Right atrium auricular region (tissue), 2 donors: ENCODE data around the gene CDK14. TPM values are rescaled to one million over a fixed set of nuclear protein-coding genes. Genes with fewer than 3 reads are reported as not detected.
"Not testable (repeated sequence)": the region's sequence is repeated elsewhere in the genome, so short reads cannot be mapped to it uniquely, and the experiment has no call there.

ENCODE experiments used
- DNase-seq: peaks from one replicate; pipeline ENCODE4 v3.0.0-alpha.2; 2019; ENCODE audit warnings: low spot score
- H3K27ac ChIP-seq, 2 donors: fragments of 200-600 bp; sonication (generic); 1 replicate in 1 of 2; 2 replicates in 1 of 2; pipeline ENCODE4 v1.5.1; 2016 to 2019
- H3K27me3 ChIP-seq, 2 donors: fragments of 200-600 bp; sonication (generic); one replicate each; pipeline versions ENCODE4 v1.5.1 to v1.6.0; 2017 to 2019
- H3K36me3 ChIP-seq: fragments of 200-600 bp; sonication (generic); one replicate; pipeline ENCODE4 v1.5.1; 2016
- H3K4me1 ChIP-seq, 2 donors: fragments of 200-600 bp; sonication (generic); one replicate each; pipeline versions ENCODE4 v1.5.1 to v1.6.0; 2017 to 2019
- H3K4me3 ChIP-seq, 2 donors: fragments of 200-600 bp; sonication (generic); 1 replicate in 1 of 2; 2 replicates in 1 of 2; pipeline ENCODE4 v1.5.1; 2017 to 2019; ENCODE audit warnings: mild to moderate bottlenecking in 1 of 2, moderate library complexity in 1 of 2
- H3K9me3 ChIP-seq, 2 donors: fragments of 200-600 bp; sonication (generic); one replicate each; pipeline ENCODE4 v1.5.1; 2019
- total RNA-seq, 2 donors: library from RNA; depleted of rRNA; stranded (reverse); fragments of >200 nt; gene quantifications; one replicate each; pipeline ENCODE4 v1.1.0, GENCODE V29; 2016
- TF ChIP-seq, protein P1 (sequence below), 2 donors: fragments of 200-600 bp; sonication (generic); IDR thresholded peaks; one replicate each; pipeline ENCODE4 v1.5.1; 2019; ENCODE audit warnings: antibody characterized with exemption in 2 of 2

The CDK14 gene
- total RNA-seq, 2 donors from 2014 or later: 21.5 to 37.9 TPM

DNA sequence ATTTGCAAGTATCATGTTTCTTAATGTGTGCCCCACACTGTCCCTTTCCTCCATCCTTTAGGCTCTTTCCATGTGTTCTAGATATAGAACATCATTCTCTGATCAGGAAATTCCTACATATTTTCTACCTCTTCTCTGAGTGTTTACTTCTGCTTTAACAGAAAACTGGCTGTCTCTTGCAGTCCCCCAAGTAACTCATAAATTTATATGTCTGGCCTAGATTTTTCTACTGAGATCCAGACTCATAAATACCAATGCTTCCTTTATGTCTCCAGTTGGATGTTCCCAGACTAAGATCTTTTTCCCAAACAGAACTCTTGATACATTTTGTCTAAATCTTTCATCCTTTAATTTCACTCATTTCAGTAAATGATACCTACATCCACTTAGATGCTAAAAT lies 181.8 kb downstream of the CDK14 start:
- peaks cover 0 to 11% of the 10 kb centered on the region in 2 donors for H3K4me1 ChIP-seq
- H3K27ac ChIP-seq: no peak overlapping the region
- H3K27me3 ChIP-seq: no peaks in the 10 kb centered on the region
- H3K9me3 ChIP-seq: no peaks in the 10 kb centered on the region
- H3K36me3 ChIP-seq: no peaks in the 10 kb centered on the region
- no peak overlapping the region for H3K4me3 ChIP-seq
- DNase-seq: no peak
- TF ChIP-seq, protein P1, sequence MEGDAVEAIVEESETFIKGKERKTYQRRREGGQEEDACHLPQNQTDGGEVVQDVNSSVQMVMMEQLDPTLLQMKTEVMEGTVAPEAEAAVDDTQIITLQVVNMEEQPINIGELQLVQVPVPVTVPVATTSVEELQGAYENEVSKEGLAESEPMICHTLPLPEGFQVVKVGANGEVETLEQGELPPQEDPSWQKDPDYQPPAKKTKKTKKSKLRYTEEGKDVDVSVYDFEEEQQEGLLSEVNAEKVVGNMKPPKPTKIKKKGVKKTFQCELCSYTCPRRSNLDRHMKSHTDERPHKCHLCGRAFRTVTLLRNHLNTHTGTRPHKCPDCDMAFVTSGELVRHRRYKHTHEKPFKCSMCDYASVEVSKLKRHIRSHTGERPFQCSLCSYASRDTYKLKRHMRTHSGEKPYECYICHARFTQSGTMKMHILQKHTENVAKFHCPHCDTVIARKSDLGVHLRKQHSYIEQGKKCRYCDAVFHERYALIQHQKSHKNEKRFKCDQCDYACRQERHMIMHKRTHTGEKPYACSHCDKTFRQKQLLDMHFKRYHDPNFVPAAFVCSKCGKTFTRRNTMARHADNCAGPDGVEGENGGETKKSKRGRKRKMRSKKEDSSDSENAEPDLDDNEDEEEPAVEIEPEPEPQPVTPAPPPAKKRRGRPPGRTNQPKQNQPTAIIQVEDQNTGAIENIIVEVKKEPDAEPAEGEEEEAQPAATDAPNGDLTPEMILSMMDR (IDR thresholded peaks at IDR 0.05): no peak

DNA sequence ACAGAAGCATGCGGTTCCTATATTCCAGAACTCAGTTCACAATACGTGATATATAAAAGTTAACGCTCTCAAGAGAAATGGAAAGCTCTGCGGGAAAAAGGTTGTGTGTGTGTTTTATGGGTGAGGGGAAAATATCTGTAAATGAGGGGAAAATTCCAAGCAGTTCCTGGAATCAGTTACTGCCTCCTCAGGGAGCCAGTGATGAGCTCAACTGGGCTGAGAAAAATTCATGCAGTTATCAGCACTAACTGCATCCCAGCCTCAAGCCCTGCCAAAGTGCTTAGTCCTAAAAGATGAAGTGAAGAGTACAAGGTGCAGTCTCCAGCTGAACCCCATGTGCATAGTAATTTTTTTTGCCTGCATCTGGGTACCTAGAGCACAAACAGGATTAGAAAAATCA lies 191.9 kb downstream of the CDK14 start:
- Histone ChIP-seq H3K27me3 (no peaks in the 10 kb centered on the region), H3K4me1 (no peaks in the 10 kb centered on the region), H3K36me3 (no peaks in the 10 kb centered on the region), H3K4me3 (no peak overlapping the region), H3K9me3 (no peaks in the 10 kb centered on the region), H3K27ac (no peak overlapping the region)
- TF ChIP-seq, protein P1 (IDR thresholded peaks at IDR 0.05): no peak
- DNase-seq: no peak

DNA sequence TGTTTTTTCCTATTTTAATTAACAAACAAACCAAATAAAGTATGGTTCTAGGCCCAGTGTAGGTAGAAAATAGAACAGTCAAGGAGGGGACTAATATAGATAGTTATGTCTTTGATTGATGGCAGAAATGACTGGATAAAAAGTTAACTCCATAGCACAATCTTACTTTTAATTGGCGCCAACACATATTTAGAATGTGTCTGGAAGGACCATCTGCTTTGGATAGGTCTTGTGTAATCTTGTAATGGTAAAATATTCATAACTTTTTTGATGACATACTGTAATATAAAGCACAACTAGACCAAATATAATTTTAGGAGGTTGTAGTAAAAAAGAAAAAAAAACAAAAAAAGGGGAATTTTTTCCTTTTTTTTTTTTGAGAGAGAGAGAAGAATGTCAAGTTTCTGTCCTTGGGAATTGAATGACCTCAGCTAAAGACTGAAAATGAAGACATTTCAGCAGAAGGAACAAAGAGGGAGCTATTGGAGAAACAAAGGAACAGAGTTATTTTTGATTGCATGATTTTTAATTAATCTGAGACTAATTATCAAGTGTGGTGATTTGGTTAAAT lies 193.7 kb downstream of the CDK14 start:
- Histone ChIP-seq H3K36me3 (no peaks in the 10 kb centered on the region), H3K27ac (no peak overlapping the region), H3K27me3 (no peaks in the 10 kb centered on the region), H3K4me3 (no peak overlapping the region), H3K9me3 (peaks cover 0 to 11% of the 10 kb centered on the region in 2 donors), H3K4me1 (no peaks in the 10 kb centered on the region)
- TF ChIP-seq, protein P1 (IDR thresholded peaks at IDR 0.05): no peak
- no peak for DNase-seq

DNA sequence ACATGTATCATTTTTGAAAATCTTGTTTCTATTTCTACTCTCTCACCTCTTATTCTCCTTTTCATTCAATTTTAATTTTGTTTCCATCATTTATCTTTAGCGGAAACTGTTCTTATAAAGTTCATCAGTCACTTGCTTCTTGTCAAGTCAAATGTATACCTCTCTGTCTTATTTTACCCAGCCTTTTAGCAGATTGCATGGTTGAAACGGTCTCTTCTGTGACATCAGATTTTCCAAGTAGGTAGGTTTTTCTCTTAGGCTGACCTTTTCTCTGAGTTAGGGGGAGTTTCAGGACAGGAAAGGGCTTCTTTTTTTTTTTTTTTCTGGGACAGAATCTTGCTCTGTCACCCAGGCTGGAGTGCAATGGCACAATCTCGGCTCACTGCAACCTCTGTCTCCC lies 195.5 kb downstream of the CDK14 start:
- Histone ChIP-seq H3K36me3 (no peaks in the 10 kb centered on the region), H3K4me1 (no peaks in the 10 kb centered on the region), H3K4me3 (no peak overlapping the region), H3K27ac (no peak overlapping the region), H3K27me3 (no peaks in the 10 kb centered on the region), H3K9me3 (peaks cover 0 to 11% of the 10 kb centered on the region in 2 donors)
- no peak for DNase-seq
- TF ChIP-seq, protein P1 (IDR thresholded peaks at IDR 0.05): no peak

DNA sequence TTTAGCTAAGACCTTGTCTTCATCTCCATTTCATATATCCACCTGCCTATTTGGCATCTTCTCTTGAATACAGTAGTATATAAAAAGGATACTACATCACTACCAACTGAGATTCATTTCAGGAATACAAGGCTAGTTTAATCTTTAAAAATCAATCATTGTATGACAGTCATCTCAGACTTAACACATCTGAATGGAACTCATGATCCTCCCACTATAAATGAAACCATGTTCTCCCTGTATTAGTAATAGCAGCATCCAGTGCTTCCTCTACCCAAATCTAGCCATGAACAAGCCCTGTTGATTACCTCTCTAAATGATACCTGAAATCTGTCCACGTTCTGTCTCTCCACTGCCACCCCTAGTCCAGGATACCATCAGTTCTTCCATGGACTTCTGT lies 196.2 kb downstream of the CDK14 start:
- peaks cover 0 to 11% of the 10 kb centered on the region in 2 donors for H3K9me3 ChIP-seq

DNA sequence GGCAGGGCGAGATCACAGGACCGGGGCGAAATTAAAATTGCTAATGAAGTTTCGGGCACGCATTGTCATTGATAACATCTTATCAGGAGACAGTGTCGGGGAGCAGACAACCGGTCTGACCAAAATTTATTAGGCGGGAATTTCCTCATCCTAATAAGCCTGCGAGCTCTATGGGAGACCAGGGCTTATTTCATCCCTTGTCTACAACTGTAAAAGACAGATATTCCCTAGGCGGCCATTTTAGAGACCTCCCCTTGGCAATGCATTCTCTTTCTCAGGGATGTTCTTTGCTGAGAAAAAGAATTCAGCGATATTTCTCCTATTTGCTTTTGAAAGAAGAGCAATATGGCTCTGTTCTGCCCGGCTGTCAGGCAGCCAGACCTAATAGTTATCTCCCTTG lies 198.1 kb downstream of the CDK14 start:
- H3K4me3 ChIP-seq, DNase-seq: not testable (repeated sequence)

More for the DNA sequence above, 196.2 kb downstream of the CDK14 start:
- Histone ChIP-seq H3K27me3 (no peaks in the 10 kb centered on the region), H3K36me3 (no peaks in the 10 kb centered on the region), H3K4me1 (no peaks in the 10 kb centered on the region), H3K27ac (no peak overlapping the region), H3K4me3 (no peak overlapping the region)
- DNase-seq: no peak
- TF ChIP-seq, protein P1 (IDR thresholded peaks at IDR 0.05): no peak

More for the DNA sequence above, 198.1 kb downstream of the CDK14 start:
- not testable (repeated sequence) for H3K27ac ChIP-seq, H3K4me1 ChIP-seq, H3K36me3 ChIP-seq, H3K27me3 ChIP-seq
- peaks cover 0 to 11% of the 10 kb centered on the region in 2 donors for H3K9me3 ChIP-seq
